ENCODE results near the gene MNX1.

Gene MNX1

GRCh38 chr7:157011333-157012112 lies 1.1 kb upstream of the MNX1 start:
- no peak overlapping the region for H3K9ac ChIP-seq (ENCODE audit: low read length)
- no peaks in the 10 kb centered on the region for H3K9me3 ChIP-seq (ENCODE audit: control insufficient read depth, low read length)
- peaks cover 85% of the 10 kb centered on the region for H3K27me3 ChIP-seq (replicated peaks; ENCODE audit: control insufficient read depth, insufficient read depth, low read length)
- no peaks in the 10 kb centered on the region for H3K36me3 ChIP-seq (ENCODE audit: control insufficient read depth, insufficient read depth, low read length, severe bottlenecking)
- DNase-seq (ENCODE audit: low read depth), result no peak
- H3K4me3 ChIP-seq (ENCODE audit: low read length), result no peak overlapping the region
- H3K4me1 ChIP-seq (ENCODE audit: control insufficient read depth, insufficient read depth, low read length), result no peaks in the 10 kb centered on the region

- H3K4me1 ChIP-seq (ENCODE audit: control insufficient read depth, insufficient read depth, low read length), result no peaks in the 10 kb centered on the region
- no peaks in the 10 kb centered on the region for H3K36me3 ChIP-seq (ENCODE audit: control insufficient read depth, insufficient read depth, low read length, severe bottlenecking)
- no peaks in the 10 kb centered on the region for H3K9me3 ChIP-seq (ENCODE audit: control insufficient read depth, low read length)
- DNase-seq (ENCODE audit: low read depth), result no peak
- peak overlapping the region; percentile 37 for H3K4me3 ChIP-seq (ENCODE audit: low read length)
- H3K9ac ChIP-seq (ENCODE audit: low read length), result no peak overlapping the region
- peaks cover 79% of the 10 kb centered on the region for H3K27me3 ChIP-seq (replicated peaks; ENCODE audit: control insufficient read depth, insufficient read depth, low read length)
Observed at GRCh38 chr7:157009778-157010587, 480 bp downstream of the MNX1 start.

- Histone ChIP-seq H3K9me3 (ENCODE audit: control insufficient read depth, low read length) (no peaks in the 10 kb centered on the region), H3K4me1 (ENCODE audit: control insufficient read depth, insufficient read depth, low read length) (peaks cover under 1% of the 10 kb centered on the region), H3K9ac (ENCODE audit: low read length) (no peak overlapping the region), H3K36me3 (ENCODE audit: control insufficient read depth, insufficient read depth, low read length, severe bottlenecking) (no peaks in the 10 kb centered on the region), H3K27me3 (replicated peaks; ENCODE audit: control insufficient read depth, insufficient read depth, low read length) (peaks cover 79% of the 10 kb centered on the region), H3K4me3 (ENCODE audit: low read length) (no peak overlapping the region)
- no peak for DNase-seq (ENCODE audit: low read depth)
Observed at GRCh38 chr7:157009170-157009777, 1.2 kb downstream of the MNX1 start.

- H3K9me3 ChIP-seq (ENCODE audit: control insufficient read depth, low read length), result no peaks in the 10 kb centered on the region
- no peak overlapping the region for H3K4me3 ChIP-seq (ENCODE audit: low read length)
- peaks cover 4% of the 10 kb centered on the region for H3K4me1 ChIP-seq (ENCODE audit: control insufficient read depth, insufficient read depth, low read length)
- no peak for DNase-seq (ENCODE audit: low read depth)
- no peaks in the 10 kb centered on the region for H3K36me3 ChIP-seq (ENCODE audit: control insufficient read depth, insufficient read depth, low read length, severe bottlenecking)
- H3K9ac ChIP-seq (ENCODE audit: low read length), result no peak overlapping the region
- peaks cover 80% of the 10 kb centered on the region for H3K27me3 ChIP-seq (replicated peaks; ENCODE audit: control insufficient read depth, insufficient read depth, low read length)
Observed at GRCh38 chr7:157008206-157009169, 2.0 kb downstream of the MNX1 start.

- H3K4me3 ChIP-seq (ENCODE audit: low read length), result no peak overlapping the region
- no peak overlapping the region for H3K9ac ChIP-seq (ENCODE audit: low read length)
- H3K4me1 ChIP-seq (ENCODE audit: control insufficient read depth, insufficient read depth, low read length), result peaks cover 4% of the 10 kb centered on the region
- H3K36me3 ChIP-seq (ENCODE audit: control insufficient read depth, insufficient read depth, low read length, severe bottlenecking), result no peaks in the 10 kb centered on the region
- H3K27me3 ChIP-seq (replicated peaks; ENCODE audit: control insufficient read depth, insufficient read depth, low read length), result peaks cover 79% of the 10 kb centered on the region
- DNase-seq (ENCODE audit: low read depth), result no peak
- H3K9me3 ChIP-seq (ENCODE audit: control insufficient read depth, low read length), result no peaks in the 10 kb centered on the region
Observed at GRCh38 chr7:157007470-157008066, 2.9 kb downstream of the MNX1 start.

- H3K4me1 ChIP-seq (ENCODE audit: control insufficient read depth, insufficient read depth, low read length), result peaks cover 4% of the 10 kb centered on the region
- H3K4me3 ChIP-seq (ENCODE audit: low read length), result no peak overlapping the region
- no peaks in the 10 kb centered on the region for H3K9me3 ChIP-seq (ENCODE audit: control insufficient read depth, low read length)
- H3K36me3 ChIP-seq (ENCODE audit: control insufficient read depth, insufficient read depth, low read length, severe bottlenecking), result no peaks in the 10 kb centered on the region
- no peak overlapping the region for H3K9ac ChIP-seq (ENCODE audit: low read length)
- DNase-seq (ENCODE audit: low read depth), result no peak
- H3K27me3 ChIP-seq (replicated peaks; ENCODE audit: control insufficient read depth, insufficient read depth, low read length), result peaks cover 80% of the 10 kb centered on the region
Observed at GRCh38 chr7:157006829-157007469, 3.5 kb downstream of the MNX1 start.

- no peaks in the 10 kb centered on the region for H3K36me3 ChIP-seq (ENCODE audit: control insufficient read depth, insufficient read depth, low read length, severe bottlenecking)
- no peak overlapping the region for H3K9ac ChIP-seq (ENCODE audit: low read length)
- no peak overlapping the region for H3K4me3 ChIP-seq (ENCODE audit: low read length)
- H3K9me3 ChIP-seq (ENCODE audit: control insufficient read depth, low read length), result no peaks in the 10 kb centered on the region
- H3K4me1 ChIP-seq (ENCODE audit: control insufficient read depth, insufficient read depth, low read length), result peaks cover 4% of the 10 kb centered on the region
- DNase-seq (ENCODE audit: low read depth), result no peak
- peaks cover 80% of the 10 kb centered on the region for H3K27me3 ChIP-seq (replicated peaks; ENCODE audit: control insufficient read depth, insufficient read depth, low read length)
Observed at GRCh38 chr7:157006205-157006747, 4.2 kb downstream of the MNX1 start.

- Histone ChIP-seq H3K9me3 (ENCODE audit: control insufficient read depth, low read length) (no peaks in the 10 kb centered on the region), H3K4me3 (ENCODE audit: low read length) (no peak overlapping the region), H3K9ac (ENCODE audit: low read length) (no peak overlapping the region), H3K4me1 (ENCODE audit: control insufficient read depth, insufficient read depth, low read length) (peaks cover 8% of the 10 kb centered on the region), H3K36me3 (ENCODE audit: control insufficient read depth, insufficient read depth, low read length, severe bottlenecking) (no peaks in the 10 kb centered on the region), H3K27me3 (replicated peaks; ENCODE audit: control insufficient read depth, insufficient read depth, low read length) (peaks cover 82% of the 10 kb centered on the region)
- no peak for DNase-seq (ENCODE audit: low read depth)
Observed at GRCh38 chr7:157005456-157006204, 4.8 kb downstream of the MNX1 start.

GRCh38 chr7:157004521-157005455 lies 5.7 kb downstream of the MNX1 start:
- Histone ChIP-seq H3K4me1 (ENCODE audit: control insufficient read depth, insufficient read depth, low read length) (peaks cover 9% of the 10 kb centered on the region), H3K9ac (ENCODE audit: low read length) (no peak overlapping the region), H3K9me3 (ENCODE audit: control insufficient read depth, low read length) (no peaks in the 10 kb centered on the region), H3K4me3 (ENCODE audit: low read length) (no peak overlapping the region), H3K27me3 (replicated peaks; ENCODE audit: control insufficient read depth, insufficient read depth, low read length) (peaks cover 86% of the 10 kb centered on the region), H3K36me3 (ENCODE audit: control insufficient read depth, insufficient read depth, low read length, severe bottlenecking) (no peaks in the 10 kb centered on the region)
- no peak for DNase-seq (ENCODE audit: low read depth)
